KBM-7 (cell line): ENCODE results near the gene NUDT6.
"Not testable (repeated sequence)": the region's sequence is repeated elsewhere in the genome, so short reads cannot be mapped to it uniquely, and the experiment has no call there.

Experiments used
- DNase-seq: peaks from one replicate; pipeline ENCODE4 v3.0.0-alpha.2; 2015
- in situ Hi-C: fragments of 300-500 bp; cut with MboI; formaldehyde crosslinking; loops from 2 replicates; pipeline ENCODE4 v1.14.3; 2020; ENCODE audit warnings: low sequenced_read_pairs, low pct_unique_long_range_greater_than_20kb, mixed read lengths

NUDT6 gene

DNA sequence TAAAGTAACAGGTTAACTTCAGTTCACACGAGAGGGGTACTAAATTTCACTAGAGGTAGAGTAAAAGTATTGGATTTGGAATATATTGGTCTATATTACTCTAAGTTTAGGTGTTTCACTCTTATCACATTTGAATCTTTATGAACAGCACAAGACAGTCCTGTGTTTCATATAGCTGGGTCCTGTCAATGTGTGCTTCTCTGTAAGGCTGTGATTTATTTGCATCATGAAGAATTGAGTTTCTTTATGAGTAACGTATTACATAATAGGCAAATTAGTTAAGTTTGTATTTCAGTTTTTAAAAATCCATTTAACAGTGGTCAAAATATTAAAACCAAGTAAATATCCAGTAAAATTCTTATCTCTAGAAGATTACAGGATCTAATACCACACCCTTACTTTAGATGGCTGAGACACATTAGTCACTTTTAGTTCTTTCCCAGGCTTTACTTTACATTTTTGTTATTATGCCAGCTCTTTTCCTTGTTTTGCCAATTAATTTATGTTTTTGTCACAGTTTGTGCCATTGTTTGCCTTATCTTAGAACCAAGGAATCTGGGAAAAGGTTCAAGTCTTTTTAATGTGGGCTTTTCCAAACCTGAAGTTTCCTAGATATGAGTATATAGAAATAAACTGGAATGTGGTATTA lies 32.1 kb downstream of the NUDT6 start:
- in situ Hi-C loops: no loop called here
- DNase-seq: no peak

GRCh38 chr4:122889726-122890125 lies 32.7 kb downstream of the NUDT6 start:
- in situ Hi-C loops: no loop called here
- no peak for DNase-seq

DNA sequence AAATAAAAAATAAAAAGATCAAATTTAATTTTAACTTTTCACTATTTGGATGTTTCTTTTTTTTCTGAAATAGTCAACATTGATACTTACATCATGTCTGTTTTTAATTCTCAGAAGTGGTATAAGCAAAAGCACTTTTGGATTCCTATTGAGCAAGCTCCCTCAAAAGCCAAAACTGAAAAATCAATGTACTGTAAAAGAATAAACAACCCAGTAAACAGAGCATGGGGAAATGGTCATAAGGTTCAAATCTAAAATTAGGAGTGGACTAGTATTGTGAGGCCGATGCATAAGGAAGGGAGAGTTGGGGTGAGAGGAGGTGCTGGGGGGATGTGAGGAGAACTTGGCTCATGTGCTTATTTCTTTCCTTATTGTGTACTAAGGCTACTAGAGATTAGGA lies 37.9 kb downstream of the NUDT6 start:
- in situ Hi-C loops: no loop called here
- no peak for DNase-seq

DNA sequence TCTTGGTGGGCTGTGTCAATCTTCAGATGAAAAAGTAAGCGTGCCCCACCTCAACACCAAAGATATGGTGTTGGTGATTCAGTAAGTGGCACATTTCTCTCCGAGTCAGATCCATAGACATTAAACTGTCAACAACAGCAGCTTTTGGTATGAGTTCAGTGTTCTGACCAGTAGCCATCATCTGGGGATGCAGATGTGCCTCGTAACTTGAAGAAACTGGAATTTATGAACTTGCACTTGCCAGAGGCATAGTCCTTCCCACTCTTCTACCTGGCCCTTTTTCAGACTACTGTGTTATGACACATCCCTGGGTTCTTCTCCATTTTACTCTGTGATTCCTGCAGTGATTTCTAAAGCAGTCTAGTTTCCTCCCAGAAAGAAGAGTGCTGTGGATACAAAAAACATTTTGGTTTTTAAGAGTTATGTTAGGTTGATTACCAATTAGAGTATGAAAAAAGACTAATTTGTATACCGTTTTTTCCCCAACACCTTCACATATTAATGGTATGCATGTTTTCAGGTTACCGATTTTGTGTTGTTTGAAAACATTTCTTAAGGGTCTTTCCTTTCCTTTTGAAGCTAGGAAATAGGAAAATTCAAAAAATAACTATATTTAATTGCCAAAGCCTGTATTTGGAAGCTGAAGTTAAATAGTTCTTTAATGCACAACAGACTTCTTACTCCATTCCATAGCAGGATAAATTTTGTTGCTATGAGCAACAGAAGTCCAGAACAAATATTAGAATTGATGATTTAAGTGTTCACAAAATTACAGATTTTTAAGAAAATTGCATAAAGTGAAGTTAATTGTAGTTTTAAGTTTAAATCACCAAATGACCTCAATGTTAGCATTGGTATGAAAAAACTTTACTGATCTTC lies 39.3 kb downstream of the NUDT6 start:
- in situ Hi-C loops: no loop called here
- DNase-seq: no peak

GRCh38 chr4:122879001-122879400 lies 43.4 kb downstream of the NUDT6 start:
- no peak for DNase-seq
- in situ Hi-C loops: no loop called here

GRCh38 chr4:122876456-122876855 lies 45.9 kb downstream of the NUDT6 start:
- in situ Hi-C loops: no loop called here
- DNase-seq: no peak

DNA sequence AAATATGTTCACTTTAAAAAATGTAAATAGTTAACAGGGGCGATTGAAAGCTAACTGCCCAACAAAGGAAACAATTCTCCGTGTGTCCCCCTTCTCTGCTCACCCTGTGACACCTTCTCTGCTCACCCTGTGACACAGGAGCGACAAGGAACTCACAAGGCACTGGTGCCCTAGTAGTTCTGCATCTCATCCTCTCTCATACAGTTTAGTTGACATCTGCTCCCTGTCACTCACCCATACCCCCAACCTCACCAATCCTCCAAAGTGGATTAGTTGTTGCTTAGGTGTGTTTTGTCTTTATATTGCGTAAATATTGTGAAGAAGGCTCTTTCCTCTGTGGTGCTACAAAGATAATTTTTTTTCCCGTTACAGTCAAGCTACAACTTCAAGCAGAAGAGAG lies 46.4 kb downstream of the NUDT6 start:
- in situ Hi-C loops: no loop called here

DNA sequence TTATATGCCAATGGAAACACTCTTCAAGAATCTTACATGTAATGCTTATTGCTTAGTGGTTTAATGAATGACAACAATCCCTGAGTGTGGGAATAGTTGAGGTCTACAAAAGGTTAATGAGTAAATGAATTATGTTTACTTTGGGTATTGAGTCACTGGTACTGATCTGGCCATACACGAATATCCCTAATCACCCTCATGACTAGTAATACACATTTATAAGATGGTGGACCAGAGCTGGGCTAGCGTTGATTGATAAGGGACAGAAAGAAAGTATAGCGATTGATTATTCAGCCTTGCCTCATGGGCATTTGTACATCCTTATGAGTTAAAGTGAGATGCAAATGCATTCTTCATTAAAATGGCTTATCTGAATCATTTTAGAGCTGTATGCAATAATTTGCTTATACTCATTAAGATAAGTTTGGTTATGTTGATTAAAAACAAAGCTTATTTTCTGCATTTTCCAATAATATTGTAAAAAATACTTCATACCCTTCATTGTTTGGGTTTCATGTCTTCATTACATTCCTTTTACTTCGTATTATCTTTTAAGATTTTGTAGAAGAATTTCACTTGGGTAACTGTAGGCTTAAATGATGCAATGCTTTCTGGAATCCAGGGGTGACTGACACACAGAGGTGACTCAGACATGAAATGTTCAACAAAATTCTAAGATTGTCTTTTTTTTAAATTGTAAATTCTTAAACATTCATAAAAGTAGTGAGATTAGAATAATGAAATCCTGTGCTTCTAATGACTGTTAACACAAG lies 48.4 kb downstream of the NUDT6 start:
- in situ Hi-C loops: no loop called here
- DNase-seq: no peak

More for the DNA sequence above, 46.4 kb downstream of the NUDT6 start:
- no peak for DNase-seq

DNA sequence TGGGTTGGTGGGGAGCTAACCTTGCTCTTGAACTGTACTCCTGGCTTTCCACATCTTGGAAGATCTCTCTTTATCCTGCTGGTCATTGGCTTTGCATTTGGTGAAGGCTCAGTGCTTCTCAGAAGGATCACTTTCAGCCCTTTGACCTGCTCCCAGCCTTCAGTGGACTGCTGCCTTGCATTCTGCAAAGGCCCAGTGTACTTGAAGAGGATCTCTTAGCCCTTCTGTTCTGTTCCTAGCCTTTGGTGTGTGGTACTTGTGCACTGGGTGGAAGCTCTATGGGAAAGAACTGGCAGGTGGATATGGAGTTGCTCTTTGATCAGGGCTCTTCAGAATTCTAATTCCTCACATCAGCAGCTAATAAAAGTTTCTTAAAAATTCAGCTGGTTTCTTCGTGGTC lies 49.3 kb downstream of the NUDT6 start:
- no peak for DNase-seq
- in situ Hi-C loops: no loop called here

DNA sequence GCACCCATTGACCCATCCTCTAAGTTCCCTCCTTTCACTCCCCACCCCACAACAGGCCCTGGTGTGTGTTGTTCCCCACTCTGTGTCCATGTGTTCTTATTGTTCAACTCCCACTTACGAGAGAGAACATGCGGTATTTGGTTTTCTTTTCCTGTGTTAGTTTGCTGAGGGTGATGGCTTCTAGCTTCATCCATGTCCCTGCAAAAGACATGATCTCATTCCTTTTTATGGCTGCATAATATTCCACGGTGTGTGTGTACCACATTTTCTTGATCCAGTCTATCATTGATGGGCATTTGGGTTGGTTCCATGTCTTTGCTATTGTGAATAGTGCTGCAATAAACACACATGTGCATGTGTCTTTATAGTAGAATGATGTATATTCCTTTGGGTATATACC lies 54.2 kb downstream of the NUDT6 start:
- DNase-seq, in situ Hi-C loops: not testable (repeated sequence)

DNA sequence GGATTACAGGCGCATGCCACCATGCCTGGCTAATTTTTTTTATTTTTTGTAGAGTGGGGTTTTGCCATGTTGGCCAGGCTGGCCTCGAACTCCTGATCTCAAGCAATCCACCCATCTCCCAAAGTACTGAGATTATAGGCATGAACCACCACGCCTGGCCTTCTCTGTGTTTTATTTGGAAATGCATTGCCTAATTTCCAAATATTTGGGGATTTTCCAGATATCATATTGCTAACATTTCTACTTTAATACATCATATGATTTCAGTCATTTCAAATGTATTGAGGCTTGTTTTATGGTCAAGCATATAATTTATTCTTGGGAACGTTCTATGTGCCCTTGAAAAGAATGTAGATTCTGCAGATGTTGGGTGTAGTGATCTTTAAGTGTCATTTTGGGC lies 57.0 kb downstream of the NUDT6 start:
- in situ Hi-C loops: no loop called here
- DNase-seq: no peak

DNA sequence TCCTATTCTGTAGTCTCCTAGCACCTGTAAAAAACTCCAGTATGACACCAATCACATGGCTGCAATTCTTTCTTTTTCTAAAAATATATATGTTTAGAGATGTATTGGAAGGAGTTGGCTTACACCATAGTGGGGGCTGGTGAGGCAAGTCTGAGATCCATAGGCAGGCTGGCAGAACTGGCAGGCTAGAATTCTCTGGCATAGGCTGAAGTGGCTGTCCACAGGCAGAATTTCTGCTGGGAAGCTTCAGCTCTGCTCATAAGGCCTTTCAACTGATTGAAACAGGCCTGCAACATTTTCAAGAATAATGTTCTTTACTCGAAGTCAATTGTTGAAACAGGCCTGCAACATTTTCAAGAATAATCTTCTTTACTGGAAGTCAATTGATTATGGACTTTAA lies 58.8 kb downstream of the NUDT6 start:
- DNase-seq: no peak
- in situ Hi-C loops: no loop called here

GRCh38 chr4:122861172-122861943 lies 61.0 kb downstream of the NUDT6 start:
- DNase-seq: no peak
- in situ Hi-C loops: no loop called here

DNA sequence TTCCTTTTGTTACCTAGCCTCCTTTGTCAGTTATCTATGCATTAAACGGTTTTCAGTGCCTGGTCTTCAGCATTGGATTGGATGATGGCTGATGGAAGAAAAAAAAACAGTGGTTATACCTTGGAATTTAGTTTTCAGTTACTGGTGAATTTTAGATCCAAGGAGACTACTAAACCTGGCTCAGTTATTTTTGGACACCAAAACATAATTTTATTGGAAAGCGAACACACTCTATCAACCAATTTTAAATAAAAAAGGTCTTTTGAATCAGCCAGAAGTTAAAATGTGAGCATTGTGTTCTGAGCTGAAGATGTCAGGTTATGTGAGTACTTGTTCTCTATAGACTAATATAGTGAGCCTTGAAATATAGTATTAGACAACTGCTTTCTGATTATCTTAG lies 63.7 kb downstream of the NUDT6 start:
- in situ Hi-C loops: no loop called here
- no peak for DNase-seq

DNA sequence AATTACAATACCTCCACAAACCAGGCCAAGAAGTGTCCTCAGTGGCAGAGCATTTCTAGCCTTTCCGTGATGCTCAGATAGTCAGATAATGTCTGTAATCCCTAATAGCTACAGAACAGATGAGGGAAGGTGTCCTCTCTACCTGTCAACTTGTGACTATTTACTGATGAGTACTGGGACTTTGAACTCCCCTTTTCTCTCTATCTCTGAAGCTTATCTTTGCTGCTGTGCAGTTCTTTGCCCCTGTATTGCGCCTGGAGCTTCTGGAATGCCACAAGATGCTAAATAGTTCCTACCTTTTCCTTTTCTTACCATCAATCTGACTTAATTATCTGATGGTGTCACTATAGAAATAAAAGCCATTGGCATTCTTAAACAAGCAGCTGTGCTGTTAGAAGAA lies 65.2 kb downstream of the NUDT6 start:
- no peak for DNase-seq
- in situ Hi-C loops: no loop called here

DNA sequence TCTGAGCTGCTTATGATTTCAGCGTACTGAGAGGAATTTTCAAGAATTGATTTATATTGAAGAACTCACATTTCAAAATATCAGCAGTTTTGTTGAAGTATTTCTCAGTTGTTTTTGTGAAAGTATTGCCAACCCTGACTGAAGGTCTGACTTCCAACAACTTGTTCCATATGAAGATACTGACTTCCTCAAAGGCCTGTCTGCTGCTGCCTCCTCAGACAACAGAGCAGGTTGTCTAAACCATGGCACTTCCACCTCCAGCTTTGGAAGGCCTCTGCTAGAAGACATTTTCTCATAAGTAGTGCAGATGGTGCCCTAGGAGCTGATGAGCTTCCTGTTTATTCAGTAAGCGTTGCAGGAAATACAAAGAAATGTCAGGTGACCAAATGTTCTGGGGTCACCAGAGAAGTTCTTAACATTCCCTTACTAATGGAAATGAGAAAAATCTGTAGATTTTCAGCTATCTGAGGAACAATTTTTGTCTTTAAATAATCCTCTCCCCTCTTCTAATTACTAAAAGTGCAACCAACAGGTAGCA lies 67.0 kb downstream of the NUDT6 start:
- DNase-seq: peak; percentile 1
- in situ Hi-C loops: no loop called here

GRCh38 chr4:122854447-122855352 lies 67.7 kb downstream of the NUDT6 start:
- in situ Hi-C loops: no loop called here
- no peak for DNase-seq

GRCh38 chr4:122851568-122851967 lies 70.8 kb downstream of the NUDT6 start:
- DNase-seq: no peak
- in situ Hi-C loops: no loop called here
